Hepatocyte (in vitro differentiated cells): ENCODE measurements around the gene LBP.

ENCODE experiments used
- EZH2 ChIP-seq: fragments of 200-600 bp; sonication (generic); IDR thresholded peaks from 2 replicates; pipeline ENCODE4 v1.6.1; 2016; ENCODE audit warnings: antibody characterized with exemption, mild to moderate bottlenecking, borderline replicate concordance
- EZH2phosphoT487 ChIP-seq: fragments of 200-600 bp; sonication (generic); IDR thresholded peaks from one replicate; pipeline ENCODE4 v1.6.1; 2018; ENCODE audit warnings: antibody characterized with exemption, mild to moderate bottlenecking, low read depth, moderate library complexity; ENCODE audit not compliant: unreplicated experiment, severe bottlenecking
- TF ChIP-seq, protein P1 (sequence below): fragments of 200-600 bp; sonication (generic); IDR thresholded peaks from 2 replicates; pipeline ENCODE4 v1.5.1; 2016; ENCODE audit warnings: antibody characterized with exemption, mild to moderate bottlenecking; ENCODE audit not compliant: poor library complexity

DNA sequence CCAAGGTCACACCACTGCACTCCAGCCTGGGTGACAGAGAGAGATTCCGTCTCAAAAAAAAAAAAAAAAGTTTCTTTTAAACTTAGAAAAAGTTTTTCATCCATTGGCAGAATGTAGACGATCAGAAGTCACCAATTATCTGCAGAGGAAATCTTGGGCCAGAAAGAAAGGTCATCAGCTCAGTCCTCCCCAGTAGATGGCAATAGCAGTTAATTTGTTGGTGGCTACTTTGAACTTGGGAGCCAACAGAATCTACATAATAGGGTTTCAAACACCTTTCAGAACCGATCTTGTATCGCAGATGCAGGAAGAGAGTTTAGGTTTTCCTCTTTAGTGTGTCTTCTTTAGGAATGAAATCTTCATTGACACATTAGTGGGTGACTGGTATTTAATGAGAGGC lies 41.7 kb downstream of the LBP start:
- TF ChIP-seq, protein P1, sequence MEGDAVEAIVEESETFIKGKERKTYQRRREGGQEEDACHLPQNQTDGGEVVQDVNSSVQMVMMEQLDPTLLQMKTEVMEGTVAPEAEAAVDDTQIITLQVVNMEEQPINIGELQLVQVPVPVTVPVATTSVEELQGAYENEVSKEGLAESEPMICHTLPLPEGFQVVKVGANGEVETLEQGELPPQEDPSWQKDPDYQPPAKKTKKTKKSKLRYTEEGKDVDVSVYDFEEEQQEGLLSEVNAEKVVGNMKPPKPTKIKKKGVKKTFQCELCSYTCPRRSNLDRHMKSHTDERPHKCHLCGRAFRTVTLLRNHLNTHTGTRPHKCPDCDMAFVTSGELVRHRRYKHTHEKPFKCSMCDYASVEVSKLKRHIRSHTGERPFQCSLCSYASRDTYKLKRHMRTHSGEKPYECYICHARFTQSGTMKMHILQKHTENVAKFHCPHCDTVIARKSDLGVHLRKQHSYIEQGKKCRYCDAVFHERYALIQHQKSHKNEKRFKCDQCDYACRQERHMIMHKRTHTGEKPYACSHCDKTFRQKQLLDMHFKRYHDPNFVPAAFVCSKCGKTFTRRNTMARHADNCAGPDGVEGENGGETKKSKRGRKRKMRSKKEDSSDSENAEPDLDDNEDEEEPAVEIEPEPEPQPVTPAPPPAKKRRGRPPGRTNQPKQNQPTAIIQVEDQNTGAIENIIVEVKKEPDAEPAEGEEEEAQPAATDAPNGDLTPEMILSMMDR, result no peak
- TF ChIP-seq EZH2, result no peak
- TF ChIP-seq EZH2phosphoT487, result no peak
